Activated CD4-positive, alpha-beta T cell treated with anti-CD3 and anti-CD28 coated beads for 1 hour (primary cell): ENCODE data around the gene ETAA1.

Source experiments
- DNase-seq: peaks from one replicate; pipeline ENCODE4 v3.0.0-alpha.2; 2020

Gene ETAA1

GRCh38 chr2:67445652-67446268 lies 48.6 kb downstream of the ETAA1 start:
- DNase-seq, result no peak

GRCh38 chr2:67446491-67446911 lies 49.4 kb downstream of the ETAA1 start:
- no peak for DNase-seq

GRCh38 chr2:67448648-67449047 lies 51.5 kb downstream of the ETAA1 start:
- no peak for DNase-seq

- no peak for DNase-seq
Observed at GRCh38 chr2:67451086-67451832, 54.1 kb downstream of the ETAA1 start.

- DNase-seq, result no peak
Observed at GRCh38 chr2:67453310-67453709, 56.2 kb downstream of the ETAA1 start.

GRCh38 chr2:67455219-67456142 lies 58.3 kb downstream of the ETAA1 start:
- no peak for DNase-seq

GRCh38 chr2:67456428-67456827 lies 59.3 kb downstream of the ETAA1 start:
- no peak for DNase-seq

GRCh38 chr2:67457699-67458098 lies 60.6 kb downstream of the ETAA1 start:
- no peak for DNase-seq

- no peak for DNase-seq
Observed at GRCh38 chr2:67459761-67460160, 62.6 kb downstream of the ETAA1 start.
